K562 (cell line): ENCODE data around the gene ADGRA3. TPM values are rescaled to one million over a fixed set of nuclear protein-coding genes. Genes with fewer than 3 reads are reported as not detected.

Experiments
- ATAC-seq: fragments of 200-7000 bp; cut with Tn5 transposase; 3 replicates; pipeline ENCODE4 v1.9.1; 2020; ENCODE audit warnings: moderate library complexity
- BruUV-seq: library from RNA; stranded (reverse); fragments of 400-500 nt; replicated peaks from 2 replicates; lab custom pipeline; 2021; lab: Mats Ljungman, UMichigan
- CTCF ChIA-PET: fragments of 300-600 bp; formaldehyde crosslinking; extraction: SDS; loops from one replicate; lab custom pipeline; 2021; ENCODE audit warnings: low intra/inter-chr PET ratio; lab: Yijun Ruan, JAX
- POLR2A ChIA-PET: fragments of 300-600, 350-650 bp; sonication (Branson Sonifier 250); formaldehyde crosslinking; extraction: SDS; loops from one replicate; lab custom pipeline; 2021; ENCODE audit warnings: antibody characterized with exemption, inconsistent platforms; lab: Yijun Ruan, JAX
- DNase-seq, 4 experiments: peaks; one replicate each; pipeline versions ENCODE4 v3.0.0 to v3.0.0-alpha.2; 2011 to 2018; ENCODE audit warnings: low spot score in 3 of 4, mixed read lengths in 3 of 4; ENCODE audit errors: extremely low read depth in 1 of 4
- FAIRE-seq: peaks from 2 replicates; lab custom pipeline; 2011; peaks lifted over from hg19 to GRCh38; lab: Jason Lieb, UNC
- H2AFZ ChIP-seq: 2 replicates; pipeline ENCODE4 v1.6.0; 2011; ENCODE audit warnings: low read depth, low read length, control low read depth, inconsistent platforms
- H3K27ac ChIP-seq: fragments of 200-600 bp; 3 replicates; pipeline ENCODE4 v1.8.0; 2011; ENCODE audit warnings: low read depth, mild to moderate bottlenecking, control low read depth, inconsistent platforms, low read length, moderate library complexity, mixed read lengths; ENCODE audit errors: extremely low read depth
- H3K27me3 ChIP-seq, 2 experiments: fragments of 300-600 bp in 1 of 2; 2 replicates in 1 of 2; 3 replicates in 1 of 2; pipeline versions ENCODE4 v1.6.0 to v1.8.0; 2011; ENCODE audit warnings: inconsistent platforms in 2 of 2, low read length in 2 of 2, mild to moderate bottlenecking in 1 of 2, mixed read lengths in 1 of 2, moderate library complexity in 1 of 2; ENCODE audit not compliant: control insufficient read depth in 2 of 2, insufficient read depth in 2 of 2
- H3K36me3 ChIP-seq: fragments of 300-600 bp; 3 replicates; pipeline ENCODE4 v1.8.0; 2011; ENCODE audit warnings: mild to moderate bottlenecking, low read length, inconsistent platforms; ENCODE audit not compliant: control insufficient read depth, insufficient read depth
- H3K4me1 ChIP-seq, 2 experiments: fragments of 200-600 bp in 1 of 2; replicated peaks in 1 of 2; 2 replicates in 1 of 2; 3 replicates in 1 of 2; pipeline versions ENCODE4 v1.5.1 to v1.8.0; 2011; ENCODE audit warnings: inconsistent platforms in 2 of 2, low read length in 2 of 2, mild to moderate bottlenecking in 1 of 2, mixed read lengths in 1 of 2, moderate library complexity in 1 of 2; ENCODE audit not compliant: control insufficient read depth in 2 of 2, insufficient read depth in 2 of 2
- H3K4me2 ChIP-seq: 2 replicates; pipeline ENCODE4 v1.6.1; 2011; ENCODE audit warnings: low read length, control low read depth, inconsistent platforms, mixed read lengths; ENCODE audit not compliant: insufficient read depth
- H3K4me3 ChIP-seq: fragments of 200-600 bp; sonication (generic), shearing (Covaris generic); 2 replicates; pipeline ENCODE4 v1.5.1; 2016; ENCODE audit warnings: control low read depth, inconsistent platforms
- H3K79me2 ChIP-seq: fragments of 200-600 bp; 3 replicates; pipeline ENCODE4 v1.8.0; 2011; ENCODE audit warnings: low read length, inconsistent platforms; ENCODE audit not compliant: control insufficient read depth, insufficient read depth
- H3K9ac ChIP-seq, 2 experiments: 2 replicates each; pipeline versions ENCODE4 v1.6.0 to v1.6.1; 2011; ENCODE audit warnings: low read depth in 2 of 2, low read length in 2 of 2, control low read depth in 1 of 2, inconsistent platforms in 1 of 2, mild to moderate bottlenecking in 1 of 2, mixed read lengths in 1 of 2; ENCODE audit not compliant: insufficient read depth in 1 of 2
- H3K9me1 ChIP-seq: one replicate; pipeline ENCODE4 v1.6.0; 2011; ENCODE audit warnings: inconsistent platforms, mild to moderate bottlenecking, low read length, moderate library complexity; ENCODE audit not compliant: control insufficient read depth, insufficient read depth
- H3K9me3 ChIP-seq: replicated peaks from 2 replicates; pipeline ENCODE4 v1.5.1; 2011; ENCODE audit warnings: low read depth, low read length, inconsistent platforms; ENCODE audit not compliant: control insufficient read depth, insufficient read depth
- H4K20me1 ChIP-seq: replicated peaks from 2 replicates; pipeline ENCODE4 v1.6.1; 2011; ENCODE audit warnings: low read length, inconsistent platforms, mixed read lengths; ENCODE audit not compliant: control insufficient read depth, insufficient read depth
- CEBPG ChIP-seq, 3 experiments: fragments of 200-800 bp in 1 of 3; sonication (Bioruptor generic) in 1 of 3; sonication (generic) in 1 of 3; formaldehyde crosslinking in 1 of 3; IDR thresholded peaks in 2 of 3; conservative IDR thresholded peaks in 1 of 3; 2 replicates each; pipeline versions ENCODE4 v1.6.1 to v1.8.0; 2016 to 2022; ENCODE audit warnings: missing compliant biosample characterization in 2 of 3, missing genetic modification characterization in 2 of 3, mild to moderate bottlenecking in 1 of 3, missing genetic modification reagents in 1 of 3
- CGGBP1 ChIP-seq: fragments of 250-450 bp; sonication (Bioruptor Pico); IDR thresholded peaks from 2 replicates; pipeline ENCODE4 v1.9.0; 2021; ENCODE audit warnings: mild to moderate bottlenecking
- ESRRB ChIP-seq: fragments of 250-450 bp; sonication (Bioruptor Pico); IDR thresholded peaks from 2 replicates; pipeline ENCODE4 v1.5.0; 2020; ENCODE audit warnings: mild to moderate bottlenecking, moderate library complexity, borderline replicate concordance
- ETS1 ChIP-seq: conservative IDR thresholded peaks from 2 replicates; pipeline ENCODE4 v1.6.1; 2011; ENCODE audit warnings: low read depth, mild to moderate bottlenecking, low read length; ENCODE audit not compliant: control insufficient read depth
- ETS2 ChIP-seq: IDR thresholded peaks from 2 replicates; pipeline ENCODE4 v1.6.1; 2016; ENCODE audit warnings: borderline replicate concordance, missing genetic modification characterization, mild to moderate bottlenecking, moderate library complexity, missing compliant biosample characterization; ENCODE audit not compliant: poor library complexity, severe bottlenecking
- ETV5 ChIP-seq: sonication (generic); formaldehyde crosslinking; IDR thresholded peaks from 2 replicates; pipeline ENCODE4 v1.4.0; 2020; ENCODE audit warnings: low read depth, mild to moderate bottlenecking, missing genetic modification reagents
- PHF20 ChIP-seq: fragments of 450-650 bp; IDR thresholded peaks from 2 replicates; pipeline ENCODE4 v1.6.1; 2018; ENCODE audit not compliant: partially characterized antibody
- POLR3A ChIP-seq: IDR thresholded peaks from 2 replicates; pipeline ENCODE4 v1.6.1; 2011; ENCODE audit warnings: borderline replicate concordance, mild to moderate bottlenecking, moderate library complexity; ENCODE audit not compliant: insufficient read length, insufficient read depth; ENCODE audit errors: extremely low read depth
- RFX5 ChIP-seq: IDR thresholded peaks from 2 replicates; pipeline ENCODE4 v1.6.1; 2011; ENCODE audit warnings: low read depth, mild to moderate bottlenecking, improper control_type of control experiment, low read length
- SIX5 ChIP-seq, 2 experiments: IDR thresholded peaks; 2 replicates each; pipeline ENCODE4 v1.6.1; 2011; ENCODE audit warnings: low read length in 2 of 2, borderline replicate concordance in 1 of 2, low read depth in 1 of 2, mild to moderate bottlenecking in 1 of 2, moderate library complexity in 1 of 2; ENCODE audit not compliant: insufficient read depth in 1 of 2
- SMAD2 ChIP-seq: fragments of 150-350 bp; IDR thresholded peaks from 2 replicates; pipeline ENCODE4 v1.6.1; 2014; ENCODE audit warnings: low read depth, mild to moderate bottlenecking, low read length
- SP1 ChIP-seq: sonication (generic); formaldehyde crosslinking; IDR thresholded peaks from 2 replicates; pipeline ENCODE4 v1.8.1; 2022; ENCODE audit warnings: mild to moderate bottlenecking, missing genetic modification reagents
- THRB ChIP-seq: fragments of 450-650 bp; formaldehyde crosslinking; conservative IDR thresholded peaks from 2 replicates; pipeline ENCODE4 v1.4.0; 2022; ENCODE audit warnings: mild to moderate bottlenecking, missing genetic modification characterization
- XRCC4 ChIP-seq: IDR thresholded peaks from one replicate; pipeline ENCODE4 v1.6.1; 2011; ENCODE audit not compliant: insufficient read depth, insufficient read length; ENCODE audit errors: extremely low read depth
- ZNF699 ChIP-seq: fragments of 250-450 bp; sonication (Bioruptor Pico); IDR thresholded peaks from 2 replicates; pipeline ENCODE4 v1.8.0; 2021; ENCODE audit warnings: mild to moderate bottlenecking, moderate library complexity; ENCODE audit not compliant: insufficient replicate concordance
- WGBS: fragments of 100-300 bp; shearing (Covaris generic); methylation state at CpG from one replicate; pipeline ENCODE4 v1.1.6; 2016; ENCODE audit warnings: low coverage, mixed read lengths; ENCODE audit not compliant: insufficient coverage; ENCODE audit errors: missing lambda C conversion rate; 5-methylcytosine and 5-hydroxymethylcytosine counted together
- in situ Hi-C: fragments of 300-500 bp; cut with MboI; formaldehyde crosslinking; loops from 4 replicates; pipeline ENCODE4 v1.15.0; 2018; ENCODE audit warnings: inconsistent platforms, mixed read lengths
- intact Hi-C: fragments of 100-400 bp; cut with micrococcal nuclease; formaldehyde crosslinking; loops from 2 replicates; pipeline ENCODE4 v1.14.2; 2022
- polyA plus RNA-seq, 8 experiments: library from polyadenylated mRNA; depleted of rRNA in 4 of 8; stranded (reverse) in 5 of 8; unstranded in 3 of 8; fragments of >200 nt; fragmentation: Nextera tagmentation in 2 of 8; fragmentation: Illumina TruSeq in 1 of 8; extraction: Ambion mirVana in 2 of 8; extraction: Trizol in 1 of 8; gene quantifications; 2 replicates each; pipeline versions ENCODE4 v1.2.1 to v1.2.3, GENCODE V29; 2011 to 2014; ENCODE audit warnings: inconsistent platforms in 1 of 8, missing spikeins in 1 of 8
- total RNA-seq, 7 experiments: library from RNA; depleted of rRNA in 6 of 7; stranded (reverse); fragments of >200 nt in 6 of 7; fragmentation: Illumina TruSeq in 2 of 7; extraction: Trizol in 2 of 7; gene quantifications; 2 replicates each; pipeline versions ENCODE4 v1.2.1 to v1.2.3, GENCODE V29; 2011 to 2021; ENCODE audit warnings: low replicate concordance in 1 of 7
- TF ChIP-seq, protein P1 (sequence below): sonication (generic); formaldehyde crosslinking; IDR thresholded peaks from 2 replicates; pipeline ENCODE4 v1.8.1; 2023; ENCODE audit warnings: mild to moderate bottlenecking, missing genetic modification reagents

ADGRA3 gene
- total and polyA plus RNA-seq, 9 of the 15 experiments (the other 6 are each of a cell fraction or from before 2014, with no cell fraction given), result 0.06 to 2.3 (median 0.27) TPM; not detected in 3

- TF ChIP-seq ESRRB (CRISPR knock-in tag) (no peak), CGGBP1 (CRISPR knock-in tag) (no peak), SIX5 (IDR thresholded peaks at IDR 0.05; ENCODE audit: borderline replicate concordance in 1 of 2, insufficient read depth in 1 of 2, low read depth in 1 of 2, low read length in 2 of 2) (no peak), SP1 (no peak)
Measured at GRCh38 chr4:22554670-22555069, 38.8 kb upstream of the ADGRA3 start (continued).

DNA sequence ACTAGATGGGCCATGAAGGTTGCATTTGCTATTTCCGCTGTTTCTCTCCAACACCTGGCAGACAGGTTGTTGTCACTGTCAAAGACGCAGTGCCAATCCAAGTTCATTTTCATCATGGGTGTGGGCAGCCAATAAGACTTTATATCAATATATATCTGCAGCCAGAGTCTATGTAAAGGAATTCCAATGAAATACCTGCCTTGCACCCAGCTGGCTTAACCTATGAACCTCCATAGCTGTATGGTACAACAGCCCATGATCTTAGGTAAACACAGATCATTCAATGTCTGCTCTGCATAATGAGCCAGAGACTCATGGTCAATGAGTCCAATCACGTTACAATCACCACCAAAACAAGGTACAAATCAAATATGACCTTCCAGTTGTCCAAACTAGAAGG is 37.7 kb upstream of the ADGRA3 start:
- Histone ChIP-seq H3K36me3 (no peaks in the 10 kb centered on the region), H3K9me1 (no peaks in the 10 kb centered on the region), H3K27ac (no peak overlapping the region), H3K4me3 (no peak overlapping the region), H2AFZ (no peak overlapping the region), H3K9me3 (peaks cover 4% of the 10 kb centered on the region), H4K20me1 (no peaks in the 10 kb centered on the region), H3K4me2 (no peak overlapping the region), H3K27me3 (no peaks in the 10 kb centered on the region), H3K4me1 (no peaks in the 10 kb centered on the region), H3K9ac (no peak overlapping the region), H3K79me2 (no peaks in the 10 kb centered on the region)
- CTCF ChIA-PET, result no interaction called here
- POLR2A ChIA-PET, result no interaction called here
- 0% methylated on average over 3 of the region's 3 CpGs for WGBS
- DNase-seq, result no peak
- BruUV-seq, result no TSS peak
- in situ Hi-C loops, result no loop called here
- no peak for ATAC-seq
- no peak for FAIRE-seq
- intact Hi-C loops, result no loop called here
- no peak for TF ChIP-seq POLR3A
- TF ChIP-seq, protein P1, sequence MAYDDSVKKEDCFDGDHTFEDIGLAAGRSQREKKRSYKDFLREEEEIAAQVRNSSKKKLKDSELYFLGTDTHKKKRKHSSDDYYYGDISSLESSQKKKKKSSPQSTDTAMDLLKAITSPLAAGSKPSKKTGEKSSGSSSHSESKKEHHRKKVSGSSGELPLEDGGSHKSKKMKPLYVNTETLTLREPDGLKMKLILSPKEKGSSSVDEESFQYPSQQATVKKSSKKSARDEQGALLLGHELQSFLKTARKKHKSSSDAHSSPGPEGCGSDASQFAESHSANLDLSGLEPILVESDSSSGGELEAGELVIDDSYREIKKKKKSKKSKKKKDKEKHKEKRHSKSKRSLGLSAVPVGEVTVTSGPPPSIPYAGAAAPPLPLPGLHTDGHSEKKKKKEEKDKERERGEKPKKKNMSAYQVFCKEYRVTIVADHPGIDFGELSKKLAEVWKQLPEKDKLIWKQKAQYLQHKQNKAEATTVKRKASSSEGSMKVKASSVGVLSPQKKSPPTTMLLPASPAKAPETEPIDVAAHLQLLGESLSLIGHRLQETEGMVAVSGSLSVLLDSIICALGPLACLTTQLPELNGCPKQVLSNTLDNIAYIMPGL, result no peak
- no peak for TF ChIP-seq CEBPG (CRISPR knock-in tag; IDR thresholded peaks at IDR 0.05)
- TF ChIP-seq CEBPG (tag; conservative IDR thresholded peaks at IDR 0.05 in 1 of 2, IDR thresholded peaks at IDR 0.05 in 1 of 2), result no peak
- TF ChIP-seq THRB, result no peak
- TF ChIP-seq RFX5, result no peak
- no peak for TF ChIP-seq ETV5
- no peak for TF ChIP-seq ETS2
- no peak for TF ChIP-seq XRCC4
- no peak for TF ChIP-seq PHF20
- TF ChIP-seq SMAD2, result no peak
- no peak for TF ChIP-seq ETS1
- no peak for TF ChIP-seq ZNF699 (CRISPR knock-in tag)
